GM19193 (cell line): ENCODE results near the gene GATAD2A.

Experiments used
- POLR2A ChIP-seq: IDR thresholded peaks from 4 replicates; pipeline ENCODE4 v1.6.1; 2011; ENCODE audit not compliant: insufficient read depth, insufficient read length; ENCODE audit errors: extremely low read depth

Gene GATAD2A

GRCh38 chr19:19432732-19433131, 27.3 kb downstream of the GATAD2A start:
- no peak for TF ChIP-seq POLR2A

GRCh38 chr19:19433666-19434213, 28.3 kb downstream of the GATAD2A start:
- TF ChIP-seq POLR2A, result no peak

GRCh38 chr19:19434483-19435045, 29.1 kb downstream of the GATAD2A start:
- TF ChIP-seq POLR2A, result no peak

- TF ChIP-seq POLR2A, result no peak
These were observed 30.7 kb downstream of the GATAD2A start for GRCh38 chr19:19436137-19436691.

GRCh38 chr19:19438366-19439175, 33.1 kb downstream of the GATAD2A start:
- TF ChIP-seq POLR2A, result no peak

GRCh38 chr19:19439176-19439482, 33.7 kb downstream of the GATAD2A start:
- TF ChIP-seq POLR2A, result no peak

- TF ChIP-seq POLR2A, result no peak
These were observed 37.8 kb downstream of the GATAD2A start for GRCh38 chr19:19443283-19443682.

GRCh38 chr19:19443902-19444680, 38.6 kb downstream of the GATAD2A start:
- no peak for TF ChIP-seq POLR2A

- no peak for TF ChIP-seq POLR2A
These were observed 39.2 kb downstream of the GATAD2A start for GRCh38 chr19:19444681-19445155.

GRCh38 chr19:19445288-19445687, 39.8 kb downstream of the GATAD2A start:
- no peak for TF ChIP-seq POLR2A

GRCh38 chr19:19445911-19446361, 40.5 kb downstream of the GATAD2A start:
- no peak for TF ChIP-seq POLR2A

- no peak for TF ChIP-seq POLR2A
These were observed 41.4 kb downstream of the GATAD2A start for GRCh38 chr19:19446655-19447437.

GRCh38 chr19:19447536-19448237, 42.2 kb downstream of the GATAD2A start:
- no peak for TF ChIP-seq POLR2A

- TF ChIP-seq POLR2A, result no peak
These were observed 42.7 kb downstream of the GATAD2A start for GRCh38 chr19:19448238-19448544.

GRCh38 chr19:19451429-19452242, 46.2 kb downstream of the GATAD2A start:
- TF ChIP-seq POLR2A, result no peak
